Adipocyte (in vitro differentiated cells): ENCODE data around the gene EPC1.
"Not testable (repeated sequence)": the region's sequence is repeated elsewhere in the genome, so short reads cannot be mapped to it uniquely, and the experiment has no call there.

ENCODE experiments used
- DNase-seq: peaks from one replicate; pipeline ENCODE4 v3.0.0-alpha.2; 2015; ENCODE audit warnings: low read depth
- H3K27me3 ChIP-seq: replicated peaks from 2 replicates; pipeline ENCODE4 v1.7.0; 2013; ENCODE audit warnings: mild to moderate bottlenecking, low read length, moderate library complexity; ENCODE audit not compliant: control insufficient read depth, insufficient read depth
- H3K36me3 ChIP-seq: 2 replicates; pipeline ENCODE4 v1.7.0; 2013; ENCODE audit warnings: low read length, mild to moderate bottlenecking, moderate library complexity; ENCODE audit not compliant: control insufficient read depth, insufficient read depth, severe bottlenecking
- H3K4me1 ChIP-seq: 2 replicates; pipeline ENCODE4 v1.7.0; 2013; ENCODE audit warnings: mild to moderate bottlenecking, low read length, moderate library complexity; ENCODE audit not compliant: control insufficient read depth, insufficient read depth
- H3K4me3 ChIP-seq: 2 replicates; pipeline ENCODE4 v1.7.0; 2013; ENCODE audit warnings: mild to moderate bottlenecking, low read length, moderate library complexity
- H3K9ac ChIP-seq: 2 replicates; pipeline ENCODE4 v1.7.0; 2013; ENCODE audit warnings: mild to moderate bottlenecking, low read length, moderate library complexity
- H3K9me3 ChIP-seq: 2 replicates; pipeline ENCODE4 v1.7.0; 2013; ENCODE audit warnings: mild to moderate bottlenecking, low read length, moderate library complexity; ENCODE audit not compliant: control insufficient read depth

The EPC1 gene, protein sequence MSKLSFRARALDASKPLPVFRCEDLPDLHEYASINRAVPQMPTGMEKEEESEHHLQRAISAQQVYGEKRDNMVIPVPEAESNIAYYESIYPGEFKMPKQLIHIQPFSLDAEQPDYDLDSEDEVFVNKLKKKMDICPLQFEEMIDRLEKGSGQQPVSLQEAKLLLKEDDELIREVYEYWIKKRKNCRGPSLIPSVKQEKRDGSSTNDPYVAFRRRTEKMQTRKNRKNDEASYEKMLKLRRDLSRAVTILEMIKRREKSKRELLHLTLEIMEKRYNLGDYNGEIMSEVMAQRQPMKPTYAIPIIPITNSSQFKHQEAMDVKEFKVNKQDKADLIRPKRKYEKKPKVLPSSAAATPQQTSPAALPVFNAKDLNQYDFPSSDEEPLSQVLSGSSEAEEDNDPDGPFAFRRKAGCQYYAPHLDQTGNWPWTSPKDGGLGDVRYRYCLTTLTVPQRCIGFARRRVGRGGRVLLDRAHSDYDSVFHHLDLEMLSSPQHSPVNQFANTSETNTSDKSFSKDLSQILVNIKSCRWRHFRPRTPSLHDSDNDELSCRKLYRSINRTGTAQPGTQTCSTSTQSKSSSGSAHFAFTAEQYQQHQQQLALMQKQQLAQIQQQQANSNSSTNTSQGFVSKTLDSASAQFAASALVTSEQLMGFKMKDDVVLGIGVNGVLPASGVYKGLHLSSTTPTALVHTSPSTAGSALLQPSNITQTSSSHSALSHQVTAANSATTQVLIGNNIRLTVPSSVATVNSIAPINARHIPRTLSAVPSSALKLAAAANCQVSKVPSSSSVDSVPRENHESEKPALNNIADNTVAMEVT

DNA sequence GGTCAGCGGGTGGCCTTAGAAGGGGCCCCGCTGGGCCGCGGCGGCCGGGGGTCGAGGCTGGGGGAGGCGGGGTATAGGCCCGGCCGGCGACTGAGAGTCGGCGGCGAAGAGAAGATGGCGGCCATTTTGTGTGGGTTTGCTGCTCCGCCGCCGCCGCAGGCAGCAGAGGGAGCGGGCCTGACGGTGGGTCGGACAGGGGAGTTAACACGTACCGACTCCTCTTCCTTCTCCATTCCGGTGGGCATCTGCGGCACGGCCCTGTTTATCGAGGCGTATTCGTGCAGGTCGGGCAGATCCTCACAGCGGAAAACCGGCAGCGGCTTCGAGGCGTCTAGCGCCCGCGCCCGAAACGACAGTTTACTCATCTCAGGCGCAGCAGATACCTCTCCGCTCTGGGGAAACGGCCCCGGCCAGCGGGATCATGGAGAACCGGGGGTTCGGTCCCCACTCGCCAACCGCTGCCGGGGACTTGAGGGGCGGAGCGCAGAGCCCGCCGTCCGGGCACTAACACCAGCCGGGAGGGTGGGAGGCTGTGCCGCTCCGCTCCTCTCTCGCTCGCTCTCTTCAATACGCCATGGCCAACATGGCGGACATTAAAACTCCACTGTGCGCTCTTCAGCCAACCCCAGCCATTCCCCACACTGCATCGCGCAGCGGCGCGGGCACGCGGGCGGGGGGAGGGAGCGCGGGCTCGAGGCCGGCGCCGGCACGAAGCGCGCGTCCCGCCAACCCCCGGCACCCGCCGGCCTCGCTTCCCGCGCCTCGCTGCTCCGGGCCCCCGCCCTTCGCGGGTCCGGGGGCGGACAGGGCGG, at the start of gene EPC1:
Gene EPC1, minus strand, starts transcription at position 608 of the 812 bp plus-strand sequence. Its CDS starts 243 bp downstream, at position 365.
- Histone ChIP-seq H3K36me3 (peaks cover 10% of the 10 kb centered on the region), H3K4me3 (peak within 1 kb of the TSS; percentile 99), H3K4me1 (peaks cover 65% of the 10 kb centered on the region), H3K9ac (peak within 1 kb of the TSS; percentile 100), H3K9me3 (no peaks in the 10 kb centered on the region), H3K27me3 (no peaks in the 10 kb centered on the region)
- DNase-seq = peak; percentile 95

DNA sequence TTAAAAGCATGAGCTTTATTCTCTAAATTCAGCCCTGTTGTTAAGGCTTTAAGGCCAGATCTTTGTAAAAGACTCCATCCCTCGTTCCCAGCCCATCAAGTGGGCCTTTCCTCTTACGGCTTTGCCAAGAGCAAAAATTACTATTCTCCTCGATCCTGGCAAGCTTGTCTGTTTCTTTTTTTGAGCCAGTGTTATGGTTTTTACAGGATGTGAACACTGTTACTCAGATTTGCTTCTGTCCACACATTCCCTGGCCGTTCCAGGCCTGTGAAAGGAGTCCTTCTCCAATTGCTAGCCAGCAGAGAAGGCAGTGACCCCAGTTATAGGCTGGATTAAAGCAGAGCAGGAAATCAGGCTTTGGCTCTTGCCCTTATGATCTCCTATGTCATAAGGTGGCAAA, 47.0 kb upstream of the EPC1 start:
- Histone ChIP-seq H3K36me3 (no peaks in the 10 kb centered on the region), H3K27me3 (no peaks in the 10 kb centered on the region), H3K9ac (no peak overlapping the region), H3K9me3 (no peaks in the 10 kb centered on the region), H3K4me1 (peaks cover 8% of the 10 kb centered on the region), H3K4me3 (no peak overlapping the region)
- no peak for DNase-seq

DNA sequence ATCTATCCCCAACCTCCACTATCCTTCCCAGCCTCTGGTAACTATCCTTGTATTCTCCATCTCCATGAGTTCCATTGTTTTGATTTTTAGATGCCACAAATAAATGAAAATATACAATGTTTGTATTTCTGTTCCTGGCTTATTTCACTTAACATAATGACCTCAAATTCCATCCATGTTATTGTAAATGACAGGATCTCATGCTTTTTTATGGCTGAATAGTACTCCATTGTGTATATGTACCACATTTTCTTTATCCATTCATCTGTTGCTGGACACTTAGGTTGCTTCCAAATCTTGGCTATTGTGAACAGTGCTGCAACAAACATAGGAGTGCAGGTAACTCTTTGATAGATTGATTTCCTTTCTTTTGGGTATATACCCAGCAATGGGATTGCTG, 45.3 kb upstream of the EPC1 start:
- not testable (repeated sequence) for H3K9ac ChIP-seq, H3K27me3 ChIP-seq, H3K9me3 ChIP-seq, H3K4me3 ChIP-seq, H3K36me3 ChIP-seq, DNase-seq
- H3K4me1 ChIP-seq = peaks cover 15% of the 10 kb centered on the region

DNA sequence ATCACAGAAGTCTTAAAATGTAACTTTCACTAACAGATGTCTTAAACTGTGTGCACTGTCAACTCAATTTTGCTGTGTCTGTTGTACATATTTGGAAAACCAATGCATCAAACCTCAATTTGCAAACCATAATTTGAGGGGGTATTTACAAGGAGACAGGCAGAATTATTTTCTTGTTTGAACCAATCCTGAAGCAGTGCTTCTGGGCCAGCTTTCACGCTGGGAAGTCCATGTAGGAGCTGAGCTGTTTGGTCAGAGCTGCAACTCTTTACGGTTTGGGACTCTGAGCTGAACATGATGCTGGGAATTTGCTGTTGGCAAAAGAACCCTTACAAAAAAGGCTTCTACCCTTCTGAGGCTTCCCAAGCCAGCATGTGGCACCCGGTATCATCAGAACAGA, 43.2 kb upstream of the EPC1 start:
- no peaks in the 10 kb centered on the region for H3K9me3 ChIP-seq
- H3K4me3 ChIP-seq = no peak overlapping the region

DNA sequence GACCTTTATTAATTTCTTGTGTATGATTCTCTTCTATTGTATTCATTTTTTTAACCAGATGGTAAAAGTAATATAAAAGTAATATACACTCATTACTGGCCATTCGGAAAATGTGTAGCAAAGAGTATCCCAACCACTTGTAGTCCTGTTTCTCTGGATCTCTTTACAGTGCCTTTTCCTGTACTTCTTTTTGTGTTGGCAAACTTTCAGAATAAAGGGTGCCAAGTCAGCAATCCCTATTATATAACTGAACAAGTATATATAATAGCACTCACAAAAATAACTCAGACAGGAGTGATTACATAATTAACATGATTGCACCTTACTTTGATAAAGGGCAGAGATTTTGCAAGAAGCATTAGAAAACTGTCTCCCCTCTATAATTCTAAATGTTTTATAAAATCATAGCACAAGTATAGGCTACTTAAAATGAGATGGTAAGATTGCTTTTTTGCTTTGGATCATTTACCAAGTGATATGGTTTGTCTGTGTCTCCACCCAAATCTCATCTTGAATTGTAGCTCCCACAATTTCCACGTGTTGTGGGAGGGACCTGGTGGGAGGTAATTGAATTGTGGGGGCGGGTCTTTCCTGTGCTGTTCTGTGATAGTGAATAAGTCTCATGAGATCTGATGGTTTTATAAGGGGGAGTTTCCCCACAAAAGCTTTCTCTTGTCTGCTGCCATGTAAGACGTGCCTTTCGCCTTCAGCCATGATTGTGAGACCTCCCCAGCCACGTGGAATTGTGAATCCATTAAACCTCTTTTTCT, 41.5 kb upstream of the EPC1 start:
- DNase-seq = no peak
- no peaks in the 10 kb centered on the region for H3K27me3 ChIP-seq
- no peaks in the 10 kb centered on the region for H3K36me3 ChIP-seq
- no peaks in the 10 kb centered on the region for H3K9me3 ChIP-seq
- peaks cover 23% of the 10 kb centered on the region for H3K4me1 ChIP-seq
- no peak overlapping the region for H3K4me3 ChIP-seq
- no peak overlapping the region for H3K9ac ChIP-seq

More for the DNA sequence above, 43.2 kb upstream of the EPC1 start:
- Histone ChIP-seq H3K36me3 (no peaks in the 10 kb centered on the region), H3K27me3 (no peaks in the 10 kb centered on the region), H3K9ac (no peak overlapping the region), H3K4me1 (peaks cover 23% of the 10 kb centered on the region)
- DNase-seq = no peak

DNA sequence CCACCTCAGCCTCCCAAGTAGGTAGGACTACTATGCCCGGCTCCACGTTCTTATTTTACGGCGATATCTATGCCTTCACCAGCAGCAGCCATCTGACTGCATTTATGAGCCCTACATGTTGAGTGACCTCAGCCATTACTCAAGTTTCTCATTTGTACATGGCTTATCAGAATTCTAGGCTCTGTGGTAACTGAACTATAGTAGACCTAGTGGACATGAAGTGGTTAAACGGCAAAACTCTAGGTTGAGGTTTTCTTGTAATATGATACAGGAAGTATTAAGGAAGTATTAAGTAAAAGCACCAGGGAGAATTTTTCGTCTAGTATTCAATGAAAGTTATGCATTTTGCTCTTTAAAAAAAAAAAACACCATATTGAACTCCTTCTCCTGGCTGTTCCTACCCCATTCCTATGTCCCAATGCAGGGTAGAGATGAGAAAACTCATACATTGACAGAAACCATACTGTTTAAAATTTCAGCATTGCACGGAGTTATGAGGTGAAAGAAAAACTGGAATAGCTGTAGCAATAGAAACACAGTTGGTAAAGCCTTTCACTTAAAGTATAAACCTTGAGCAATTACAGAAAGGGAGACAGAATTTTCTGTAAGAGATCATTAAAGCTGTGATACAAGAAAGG, 39.8 kb upstream of the EPC1 start:
- Histone ChIP-seq H3K4me3 (peak overlapping the region; percentile 58), H3K27me3 (no peaks in the 10 kb centered on the region), H3K36me3 (no peaks in the 10 kb centered on the region), H3K4me1 (peaks cover 23% of the 10 kb centered on the region), H3K9ac (peak overlapping the region; percentile 33), H3K9me3 (no peaks in the 10 kb centered on the region)
- DNase-seq = peak; percentile 38

DNA sequence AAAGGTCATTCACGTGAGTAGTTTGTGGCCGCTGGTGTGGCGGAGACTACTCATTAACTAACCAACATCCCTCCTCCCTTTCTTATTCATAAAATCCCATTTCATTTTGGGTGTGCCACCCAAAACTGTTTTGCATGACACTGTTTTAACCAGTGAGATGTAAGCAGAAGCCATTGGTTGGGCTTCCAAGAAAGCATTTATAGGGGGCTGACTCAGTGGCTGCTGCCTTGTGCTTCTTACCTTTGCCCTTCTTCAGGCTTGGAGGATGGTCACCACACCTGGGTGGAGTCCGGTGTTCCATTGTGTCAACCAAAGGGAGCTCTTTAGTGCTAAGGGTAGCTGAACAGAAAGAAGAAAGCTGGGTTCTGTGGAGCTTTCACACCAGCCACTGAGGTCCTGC, 37.2 kb upstream of the EPC1 start:
- peaks cover 15% of the 10 kb centered on the region for H3K4me1 ChIP-seq
- H3K36me3 ChIP-seq = no peaks in the 10 kb centered on the region
- H3K27me3 ChIP-seq = no peaks in the 10 kb centered on the region
- H3K9ac ChIP-seq = no peak overlapping the region
- H3K9me3 ChIP-seq = no peaks in the 10 kb centered on the region
- DNase-seq = no peak
- no peak overlapping the region for H3K4me3 ChIP-seq

DNA sequence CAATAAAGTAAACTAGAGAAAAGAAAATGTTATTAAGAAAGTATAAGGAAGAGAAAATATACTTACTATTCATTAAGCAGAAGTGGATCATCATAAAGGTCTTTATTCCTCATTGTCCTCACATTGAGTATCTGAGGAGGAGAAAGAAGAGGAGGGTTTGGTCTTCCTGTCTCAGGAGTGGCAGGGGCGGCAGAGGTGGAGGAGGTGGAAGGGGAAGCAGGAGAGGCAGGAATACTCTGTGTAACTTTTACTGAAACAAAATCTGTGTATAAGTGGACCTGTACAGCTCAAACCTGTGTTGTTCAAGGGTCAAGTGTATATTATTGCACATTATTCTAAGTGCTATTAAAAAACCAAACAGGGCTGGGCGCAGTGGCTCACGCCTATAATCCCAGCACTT, 34.2 kb upstream of the EPC1 start:
- no peak overlapping the region for H3K4me3 ChIP-seq
- peaks cover 5% of the 10 kb centered on the region for H3K4me1 ChIP-seq
- no peaks in the 10 kb centered on the region for H3K9me3 ChIP-seq
- H3K36me3 ChIP-seq = no peaks in the 10 kb centered on the region
- DNase-seq = no peak
- no peaks in the 10 kb centered on the region for H3K27me3 ChIP-seq
- H3K9ac ChIP-seq = no peak overlapping the region

DNA sequence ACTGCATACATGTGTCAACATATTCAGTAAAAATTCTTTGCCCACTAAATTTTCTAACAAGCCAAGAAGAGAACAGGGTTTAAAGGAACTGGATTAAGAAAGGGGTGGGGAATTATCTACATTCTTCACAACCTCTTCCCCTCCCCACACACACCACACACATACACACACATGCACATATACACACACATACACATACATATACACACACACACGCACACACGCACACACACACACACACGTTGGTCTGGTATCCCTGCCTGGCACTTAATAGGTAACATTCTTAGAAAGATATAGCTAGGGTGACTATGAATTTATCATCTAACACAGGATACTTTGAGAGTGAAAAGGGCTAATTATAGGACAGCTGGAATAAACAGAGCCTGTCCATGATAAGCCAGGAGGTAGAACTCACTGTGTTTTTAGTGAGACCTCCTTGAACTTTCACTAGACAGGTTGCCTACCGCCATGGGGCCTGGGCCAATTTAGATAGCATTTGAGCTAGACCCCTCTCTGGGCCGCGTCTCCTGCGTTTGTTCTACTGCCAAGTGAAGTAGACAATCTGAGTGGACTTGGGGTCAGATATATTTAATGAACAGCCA, 33.1 kb upstream of the EPC1 start:
- no peak for DNase-seq
- no peaks in the 10 kb centered on the region for H3K9me3 ChIP-seq
- no peaks in the 10 kb centered on the region for H3K36me3 ChIP-seq
- peak overlapping the region; percentile 99 for H3K9ac ChIP-seq
- H3K4me1 ChIP-seq = peaks cover 13% of the 10 kb centered on the region
- H3K4me3 ChIP-seq = peak overlapping the region; percentile 98
- no peaks in the 10 kb centered on the region for H3K27me3 ChIP-seq
